MM.1S (cell line): ENCODE data around the gene MYO1E.

Experiments used
- DNase-seq: peaks from one replicate; pipeline ENCODE4 v3.0.0-alpha.2; 2015
- H2AFZ ChIP-seq: fragments of 300-600 bp; sonication (generic); 2 replicates; pipeline ENCODE4 v1.6.0; 2016; ENCODE audit warnings: antibody characterized with exemption, low read length
- H3F3A ChIP-seq: fragments of 300-600 bp; sonication (generic); 2 replicates; pipeline ENCODE4 v1.6.1; 2016; ENCODE audit warnings: mild to moderate bottlenecking, antibody characterized with exemption, low read length, moderate library complexity, mixed read lengths; ENCODE audit not compliant: insufficient read depth
- H3K27ac ChIP-seq: fragments of 300-600 bp; sonication (generic); 2 replicates; pipeline ENCODE4 v1.5.1; 2016; ENCODE audit warnings: mild to moderate bottlenecking, low read length
- H3K27me3 ChIP-seq: fragments of 300-600 bp; sonication (generic); replicated peaks from 2 replicates; pipeline ENCODE4 v1.6.0; 2016; ENCODE audit warnings: low read length; ENCODE audit not compliant: insufficient read depth
- H3K36me3 ChIP-seq: fragments of 300-600 bp; sonication (generic); replicated peaks from 2 replicates; pipeline ENCODE4 v1.6.1; 2016; ENCODE audit warnings: mild to moderate bottlenecking, low read length, mixed read lengths; ENCODE audit not compliant: insufficient read depth
- H3K4me1 ChIP-seq: fragments of 300-600 bp; sonication (generic); 2 replicates; pipeline ENCODE4 v1.6.1; 2016; ENCODE audit warnings: low read length, mixed read lengths
- H3K4me2 ChIP-seq: fragments of 300-600 bp; sonication (generic); 2 replicates; pipeline ENCODE4 v1.6.0; 2016; ENCODE audit warnings: low read depth, low read length
- H3K4me3 ChIP-seq: fragments of 300-600 bp; sonication (generic); 2 replicates; pipeline ENCODE4 v1.5.1; 2016; ENCODE audit warnings: low read length, mixed read lengths
- H3K79me2 ChIP-seq: fragments of 300-600 bp; sonication (generic); 2 replicates; pipeline ENCODE4 v1.6.1; 2016; ENCODE audit warnings: mixed run types, low read length, mixed read lengths
- H3K9ac ChIP-seq: fragments of 300-600 bp; sonication (generic); 2 replicates; pipeline ENCODE4 v1.6.1; 2016; ENCODE audit warnings: low read length, mixed read lengths
- H3K9me2 ChIP-seq: fragments of 300-600 bp; sonication (generic); replicated peaks from 2 replicates; pipeline ENCODE4 v1.6.1; 2016; ENCODE audit warnings: mild to moderate bottlenecking, low read length, mixed read lengths; ENCODE audit not compliant: insufficient read depth
- H3K9me3 ChIP-seq: fragments of 300-600 bp; sonication (generic); replicated peaks from 2 replicates; pipeline ENCODE4 v1.6.1; 2016; ENCODE audit warnings: mild to moderate bottlenecking, low read length, mixed read lengths; ENCODE audit not compliant: insufficient read depth
- H4K20me1 ChIP-seq: fragments of 300-600 bp; sonication (generic); 2 replicates; pipeline ENCODE4 v1.6.1; 2016; ENCODE audit warnings: mild to moderate bottlenecking, low read length, moderate library complexity, mixed read lengths; ENCODE audit not compliant: insufficient read depth
- CTCF ChIP-seq: fragments of 300-600 bp; sonication (generic); IDR thresholded peaks from 2 replicates; pipeline ENCODE4 v1.5.1; 2016; ENCODE audit warnings: antibody characterized with exemption, low read length, mixed read lengths
- EZH2 ChIP-seq: fragments of 300-600 bp; sonication (generic); optimal IDR thresholded peaks from 2 replicates; pipeline ENCODE3; 2017; ENCODE audit warnings: low read depth, mild to moderate bottlenecking, antibody characterized with exemption, low read length, mixed read lengths
- EZH2phosphoT487 ChIP-seq: fragments of 300-600 bp; sonication (generic); IDR thresholded peaks from 2 replicates; pipeline ENCODE4 v1.6.1; 2018; ENCODE audit warnings: antibody characterized with exemption, low read length

Gene MYO1E

GRCh38 chr15:59244337-59244736 is 128.3 kb downstream of the MYO1E start:
- H3K4me2 ChIP-seq = no peak overlapping the region
- H2AFZ ChIP-seq = no peak overlapping the region
- no peaks in the 10 kb centered on the region for H3K9me2 ChIP-seq
- H4K20me1 ChIP-seq = no peaks in the 10 kb centered on the region
- no peaks in the 10 kb centered on the region for H3K36me3 ChIP-seq
- TF ChIP-seq EZH2 (no peak), EZH2phosphoT487 (no peak), CTCF (no peak)
- H3K4me3 ChIP-seq = no peak overlapping the region
- H3K27ac ChIP-seq = no peak overlapping the region
- no peaks in the 10 kb centered on the region for H3K27me3 ChIP-seq
- H3K9ac ChIP-seq = no peak overlapping the region
- H3K9me3 ChIP-seq = no peaks in the 10 kb centered on the region
- H3F3A ChIP-seq = no peaks in the 10 kb centered on the region
- no peak for DNase-seq
- H3K79me2 ChIP-seq = no peaks in the 10 kb centered on the region
- peaks cover 12% of the 10 kb centered on the region for H3K4me1 ChIP-seq

GRCh38 chr15:59243622-59244021 is 129.0 kb downstream of the MYO1E start:
- Histone ChIP-seq H3K4me2 (no peak overlapping the region), H3K9me2 (no peaks in the 10 kb centered on the region), H3K27ac (no peak overlapping the region), H3K27me3 (no peaks in the 10 kb centered on the region), H3K4me1 (peaks cover 12% of the 10 kb centered on the region), H4K20me1 (no peaks in the 10 kb centered on the region), H3K79me2 (no peaks in the 10 kb centered on the region), H3K9me3 (no peaks in the 10 kb centered on the region), H3K36me3 (no peaks in the 10 kb centered on the region), H2AFZ (no peak overlapping the region), H3K9ac (no peak overlapping the region), H3F3A (no peaks in the 10 kb centered on the region), H3K4me3 (no peak overlapping the region)
- TF ChIP-seq CTCF (no peak), EZH2phosphoT487 (no peak), EZH2 (no peak)
- DNase-seq = no peak

GRCh38 chr15:59242649-59243048 is 130.0 kb downstream of the MYO1E start:
- H3K27ac ChIP-seq = no peak overlapping the region
- no peak overlapping the region for H3K9ac ChIP-seq
- no peak for DNase-seq
- no peaks in the 10 kb centered on the region for H3K9me2 ChIP-seq
- H3K36me3 ChIP-seq = no peaks in the 10 kb centered on the region
- TF ChIP-seq EZH2phosphoT487 = no peak
- no peak for TF ChIP-seq CTCF
- TF ChIP-seq EZH2 = no peak
- H3K4me3 ChIP-seq = no peak overlapping the region
- H3K4me2 ChIP-seq = no peak overlapping the region
- no peaks in the 10 kb centered on the region for H4K20me1 ChIP-seq
- peaks cover 12% of the 10 kb centered on the region for H3K4me1 ChIP-seq
- H3K9me3 ChIP-seq = no peaks in the 10 kb centered on the region
- no peaks in the 10 kb centered on the region for H3K79me2 ChIP-seq
- H3F3A ChIP-seq = peaks cover 3% of the 10 kb centered on the region; the same call in 1 of the 2 replicates
- no peaks in the 10 kb centered on the region for H3K27me3 ChIP-seq
- H2AFZ ChIP-seq = no peak overlapping the region
